Type B pancreatic cell (in vitro differentiated cells): ENCODE measurements around the gene PRKN. TPM values are rescaled to one million over a fixed set of nuclear protein-coding genes. Genes with fewer than 3 reads are reported as not detected.

ENCODE experiments used
- DNase-seq: peaks from one replicate; pipeline ENCODE4 v3.0.0; 2021; ENCODE audit warnings: mixed read lengths; ENCODE audit not compliant: unreplicated experiment; ENCODE audit errors: extremely low spot score
- H3K27ac Mint-ChIP-seq: 2 replicates; pipeline ENCODE4 v1.8.0; 2021; ENCODE audit warnings: mild to moderate bottlenecking, mixed read lengths
- H3K27me3 Mint-ChIP-seq: 2 replicates; pipeline ENCODE4 v1.8.0; 2021; ENCODE audit warnings: mixed read lengths
- H3K36me3 Mint-ChIP-seq: 2 replicates; pipeline ENCODE4 v1.8.0; 2021; ENCODE audit warnings: mixed read lengths
- H3K4me1 Mint-ChIP-seq: one replicate; pipeline ENCODE4 v1.8.0; 2021; ENCODE audit warnings: mixed read lengths; ENCODE audit not compliant: unreplicated experiment
- H3K4me3 Mint-ChIP-seq: 2 replicates; pipeline ENCODE4 v1.8.0; 2021; ENCODE audit warnings: mild to moderate bottlenecking, mixed read lengths
- H3K9me3 Mint-ChIP-seq: 2 replicates; pipeline ENCODE4 v1.8.0; 2021; ENCODE audit warnings: mixed read lengths
- CTCF ChIP-seq: fragments of 200-600 bp; sonication (generic); conservative IDR thresholded peaks from 2 replicates; pipeline ENCODE4 v1.5.0; 2021; ENCODE audit warnings: antibody characterized with exemption, mild to moderate bottlenecking
- total RNA-seq: library from RNA; stranded (reverse); gene quantifications from 2 replicates; pipeline ENCODE4 v1.2.1, GENCODE V29; 2021; ENCODE audit warnings: low replicate concordance

The PRKN gene
- total RNA-seq, 1 donor from 2014 or later: 6.2 TPM

- Mint-ChIP-seq H3K36me3 (no peaks in the 10 kb centered on the region), H3K27ac (no peak overlapping the region), H3K27me3 (no peaks in the 10 kb centered on the region), H3K4me1 (peaks cover 7% of the 10 kb centered on the region), H3K9me3 (peaks cover 30% of the 10 kb centered on the region), H3K4me3 (no peak overlapping the region)
- no peak for TF ChIP-seq CTCF
- no peak for DNase-seq
Observed at GRCh38 chr6:161554883-161555282, 1172.7 kb downstream of the PRKN start.

DNA sequence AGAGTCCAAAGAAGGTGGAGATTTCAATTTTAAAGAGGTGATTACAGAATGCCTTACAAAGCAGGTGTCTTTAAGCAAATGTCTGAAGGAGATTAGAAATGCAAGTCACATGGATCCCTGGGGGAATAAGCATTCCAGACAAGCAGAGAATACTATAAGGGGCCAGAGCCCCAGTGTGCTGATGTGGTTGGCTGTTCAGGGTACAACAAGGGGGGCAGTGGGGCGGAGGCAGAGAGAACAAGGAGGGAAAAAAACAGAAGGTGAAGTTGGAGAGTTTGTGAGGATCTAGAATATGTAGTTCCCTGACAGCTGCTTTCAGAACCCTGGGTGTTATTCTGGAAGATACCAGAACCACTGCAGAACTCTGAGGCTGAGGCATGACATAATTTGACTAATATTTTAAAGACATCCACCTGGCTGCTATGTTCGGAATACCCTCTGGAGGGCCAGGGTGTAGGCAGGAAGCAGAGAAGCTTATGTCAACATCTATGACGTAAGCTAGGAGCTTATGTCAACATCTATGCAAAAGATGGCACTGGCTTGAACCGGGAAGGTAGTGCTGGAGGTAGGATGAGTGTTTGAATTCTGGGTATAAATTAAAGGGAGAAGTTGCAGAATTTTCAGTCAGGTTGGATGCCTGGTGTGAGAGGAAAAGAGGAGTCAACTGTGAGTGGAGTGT is 1177.5 kb downstream of the PRKN start:
- Mint-ChIP-seq H3K36me3 (no peaks in the 10 kb centered on the region), H3K4me3 (no peak overlapping the region), H3K27me3 (no peaks in the 10 kb centered on the region), H3K4me1 (peaks cover 22% of the 10 kb centered on the region), H3K9me3 (peaks cover 26% of the 10 kb centered on the region), H3K27ac (no peak overlapping the region)
- DNase-seq: no peak
- no peak for TF ChIP-seq CTCF

- Mint-ChIP-seq H3K27me3 (no peaks in the 10 kb centered on the region), H3K4me3 (no peak overlapping the region), H3K27ac (no peak overlapping the region), H3K36me3 (no peaks in the 10 kb centered on the region), H3K9me3 (peaks cover 21% of the 10 kb centered on the region), H3K4me1 (peaks cover 22% of the 10 kb centered on the region)
- no peak for TF ChIP-seq CTCF
- no peak for DNase-seq
Observed at GRCh38 chr6:161548713-161549296, 1178.8 kb downstream of the PRKN start.

- H3K27ac Mint-ChIP-seq: no peak overlapping the region
- no peak for DNase-seq
- no peak for TF ChIP-seq CTCF
Observed at GRCh38 chr6:161547617-161548016, 1179.9 kb downstream of the PRKN start.

GRCh38 chr6:161546632-161547031 is 1180.9 kb downstream of the PRKN start:
- Mint-ChIP-seq H3K36me3 (no peaks in the 10 kb centered on the region), H3K27me3 (no peaks in the 10 kb centered on the region), H3K27ac (no peak overlapping the region), H3K9me3 (peaks cover 13% of the 10 kb centered on the region), H3K4me3 (no peak overlapping the region), H3K4me1 (peaks cover 22% of the 10 kb centered on the region)
- DNase-seq: no peak
- no peak for TF ChIP-seq CTCF

More at GRCh38 chr6:161547617-161548016, 1179.9 kb downstream of the PRKN start:
- Mint-ChIP-seq H3K36me3 (no peaks in the 10 kb centered on the region), H3K9me3 (peaks cover 13% of the 10 kb centered on the region), H3K27me3 (no peaks in the 10 kb centered on the region), H3K4me3 (no peak overlapping the region), H3K4me1 (peaks cover 22% of the 10 kb centered on the region)
